ENCODE measurements around the gene PIK3R5. TPM values are rescaled to one million over a fixed set of nuclear protein-coding genes. Genes with fewer than 3 reads are reported as not detected.

The PIK3R5 gene
- total and polyA plus RNA-seq, 2 donors (not counting 3 experiments of a cell fraction or from before 2014, with no cell fraction given) = not detected

DNA sequence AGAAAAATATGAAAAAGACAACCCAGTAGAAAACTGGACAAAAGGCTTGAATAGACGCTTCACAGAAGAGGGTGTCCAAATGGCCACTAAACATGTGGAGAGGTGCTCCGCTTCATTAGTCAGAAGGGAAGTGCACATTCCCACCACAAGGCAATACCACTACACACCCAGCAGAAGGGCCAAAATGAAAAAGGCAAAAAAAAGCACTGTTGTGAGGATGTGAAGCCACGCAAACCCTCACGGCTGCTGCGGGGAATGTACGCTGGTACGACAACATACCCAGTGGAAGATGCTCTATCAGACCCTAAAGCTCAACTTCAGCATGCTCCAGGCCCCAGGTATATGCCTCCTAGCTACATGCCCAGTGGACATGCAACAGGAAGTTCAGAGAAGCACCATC, 17.0 kb downstream of the PIK3R5 start:
- Histone ChIP-seq H3K27ac (ENCODE audit: insufficient read depth, low read depth, low read length) (no peak overlapping the region), H3K4me3 (replicated peaks in 1 of 3; ENCODE audit: insufficient read depth in 1 of 3, low read depth in 1 of 3, low read length in 3 of 3) (no peak overlapping the region), H3K9me1 (replicated peaks; ENCODE audit: control insufficient read depth, extremely low read depth, insufficient read depth, low read length) (no peaks in the 10 kb centered on the region), H3K4me1 (ENCODE audit: control insufficient read depth, extremely low read depth, insufficient read depth, low read length) (no peaks in the 10 kb centered on the region), H3K79me2 (ENCODE audit: control insufficient read depth, insufficient read depth, low read length) (no peaks in the 10 kb centered on the region), H3K4me2 (ENCODE audit: insufficient read depth, low read length) (no peak overlapping the region), H3K27me3 (ENCODE audit: control insufficient read depth in 2 of 2, insufficient read depth in 2 of 2, low read length in 2 of 2) (no peaks in the 10 kb centered on the region), H2AFZ (ENCODE audit: low read depth, low read length) (no peak overlapping the region), H4K20me1 (replicated peaks; ENCODE audit: control insufficient read depth, extremely low read depth, insufficient read depth, low read length) (no peaks in the 10 kb centered on the region), H3K9me3 (replicated peaks; ENCODE audit: control insufficient read depth, insufficient read depth, low read length) (no peaks in the 10 kb centered on the region), H3K36me3 (ENCODE audit: control insufficient read depth in 2 of 2, extremely low read depth in 1 of 2, insufficient read depth in 2 of 2, low read length in 2 of 2) (no peaks in the 10 kb centered on the region), H3K9ac (replicated peaks; ENCODE audit: extremely low read depth, insufficient read depth, low read length) (no peak overlapping the region)
- intact Hi-C loops (cut with micrococcal nuclease) (no loop called here), dilution Hi-C loops (cut with MboI; ENCODE audit: extremely low pct_ligation_motif_present, low sequenced_read_pairs) (no loop called here)
- no TSS peak for BruUV-seq (replicated peaks)
- TF ChIP-seq, protein P1, sequence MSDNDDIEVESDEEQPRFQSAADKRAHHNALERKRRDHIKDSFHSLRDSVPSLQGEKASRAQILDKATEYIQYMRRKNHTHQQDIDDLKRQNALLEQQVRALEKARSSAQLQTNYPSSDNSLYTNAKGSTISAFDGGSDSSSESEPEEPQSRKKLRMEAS (IDR thresholded peaks at IDR 0.05; ENCODE audit: insufficient read depth, insufficient read length) = no peak
- TF ChIP-seq GATA2 (IDR thresholded peaks at IDR 0.05; ENCODE audit: insufficient read depth, insufficient read length, low read depth, low read length) (no peak), FOS (IDR thresholded peaks at IDR 0.05; ENCODE audit: borderline replicate concordance, insufficient read depth, low read length) (no peak), EZH2 (IDR thresholded peaks at IDR 0.05; ENCODE audit: borderline replicate concordance, low read depth, low read length, severe bottlenecking) (no peak), JUN (IDR thresholded peaks at IDR 0.05; ENCODE audit: borderline replicate concordance, insufficient read depth, insufficient read length, low read depth) (no peak), POLR2AphosphoS5 (IDR thresholded peaks at IDR 0.05; ENCODE audit: insufficient read depth, low read depth, low read length) (no peak), MYC (IDR thresholded peaks at IDR 0.05; ENCODE audit: low read depth, low read length) (no peak), POLR2A (IDR thresholded peaks at IDR 0.05; ENCODE audit: low read depth, low read length) (no peak)
- TF ChIP-seq, protein P2, sequence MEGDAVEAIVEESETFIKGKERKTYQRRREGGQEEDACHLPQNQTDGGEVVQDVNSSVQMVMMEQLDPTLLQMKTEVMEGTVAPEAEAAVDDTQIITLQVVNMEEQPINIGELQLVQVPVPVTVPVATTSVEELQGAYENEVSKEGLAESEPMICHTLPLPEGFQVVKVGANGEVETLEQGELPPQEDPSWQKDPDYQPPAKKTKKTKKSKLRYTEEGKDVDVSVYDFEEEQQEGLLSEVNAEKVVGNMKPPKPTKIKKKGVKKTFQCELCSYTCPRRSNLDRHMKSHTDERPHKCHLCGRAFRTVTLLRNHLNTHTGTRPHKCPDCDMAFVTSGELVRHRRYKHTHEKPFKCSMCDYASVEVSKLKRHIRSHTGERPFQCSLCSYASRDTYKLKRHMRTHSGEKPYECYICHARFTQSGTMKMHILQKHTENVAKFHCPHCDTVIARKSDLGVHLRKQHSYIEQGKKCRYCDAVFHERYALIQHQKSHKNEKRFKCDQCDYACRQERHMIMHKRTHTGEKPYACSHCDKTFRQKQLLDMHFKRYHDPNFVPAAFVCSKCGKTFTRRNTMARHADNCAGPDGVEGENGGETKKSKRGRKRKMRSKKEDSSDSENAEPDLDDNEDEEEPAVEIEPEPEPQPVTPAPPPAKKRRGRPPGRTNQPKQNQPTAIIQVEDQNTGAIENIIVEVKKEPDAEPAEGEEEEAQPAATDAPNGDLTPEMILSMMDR (IDR thresholded peaks at IDR 0.05; ENCODE audit: extremely low read depth in 1 of 2, insufficient read depth in 1 of 2, low read depth in 1 of 2, low read length in 2 of 2) = no peak
- POLR2A ChIA-PET = no interaction called here
- no peak for FAIRE-seq
- CTCF ChIA-PET = no interaction called here
- no peak for DNase-seq (ENCODE audit: low read depth, low spot score)

All from endothelial cell of umbilical vein (primary cell).